B cell (primary cell): ENCODE data around the gene BCS1L. TPM values are rescaled to one million over a fixed set of nuclear protein-coding genes. Genes with fewer than 3 reads are reported as not detected.

Experiments used
- ATAC-seq: fragments of 200-7000 bp; cut with Tn5 transposase; one replicate; pipeline ENCODE4 v1.10.0; 2021; ENCODE audit warnings: low read depth, mild to moderate bottlenecking, moderate number of reproducible peaks, moderate library complexity
- CTCF ChIA-PET: fragments of 350-600 bp; sonication (Branson Sonifier 250); formaldehyde crosslinking; loops from one replicate; lab custom pipeline; 2021; ENCODE audit warnings: antibody characterized with exemption, inconsistent platforms; lab: Charles Lee
- POLR2A ChIA-PET: fragments of 350-600 bp; sonication (Branson Sonifier 250); formaldehyde crosslinking; loops from one replicate; lab custom pipeline; 2021; ENCODE audit warnings: antibody characterized with exemption; lab: Charles Lee
- DNase-seq: peaks from one replicate; pipeline ENCODE4 v3.0.0; 2013
- H2AFZ ChIP-seq: 2 replicates; pipeline ENCODE4 v1.6.1; 2012; ENCODE audit warnings: mild to moderate bottlenecking, low read depth, low read length; ENCODE audit not compliant: insufficient read depth, poor library complexity, severe bottlenecking
- H3K27ac ChIP-seq, 2 donors: 1 replicate in 1 of 2; 2 replicates in 1 of 2; pipeline ENCODE4 v1.5.1; 2012 to 2013; ENCODE audit warnings: low read length in 2 of 2, mild to moderate bottlenecking in 2 of 2, moderate library complexity in 1 of 2
- H3K27me3 ChIP-seq, 4 experiments: fragments of 200-600 bp in 1 of 4; sonication (generic) in 1 of 4; replicated peaks in 1 of 4; 1 replicate in 2 of 4; 2 replicates in 2 of 4; pipeline versions ENCODE4 v1.6.1 to v1.7.0; 2013 to 2016; ENCODE audit warnings: low read length in 3 of 4, mild to moderate bottlenecking in 2 of 4, mixed read lengths in 1 of 4, moderate library complexity in 1 of 4; ENCODE audit not compliant: insufficient read depth in 4 of 4, control insufficient read depth in 3 of 4; ENCODE audit errors: control extremely low read depth in 1 of 4
- H3K36me3 ChIP-seq, 2 experiments: replicated peaks in 1 of 2; 1 replicate in 1 of 2; 2 replicates in 1 of 2; pipeline versions ENCODE4 v1.6.1 to v1.7.1; 2013; ENCODE audit warnings: low read length in 1 of 2; ENCODE audit not compliant: insufficient read depth in 2 of 2, control insufficient read depth in 1 of 2; ENCODE audit errors: control extremely low read depth in 1 of 2, extremely low read depth in 1 of 2
- H3K4me1 ChIP-seq, 2 donors: fragments of 200-600 bp in 1 of 2; sonication (generic) in 1 of 2; 1 replicate in 1 of 2; 2 replicates in 1 of 2; pipeline versions ENCODE4 v1.5.1 to v1.6.1; 2013 to 2017; ENCODE audit warnings: low read length in 2 of 2; ENCODE audit not compliant: control insufficient read depth in 2 of 2, insufficient read depth in 2 of 2
- H3K4me2 ChIP-seq: replicated peaks from 2 replicates; pipeline ENCODE3; 2012; ENCODE audit warnings: mild to moderate bottlenecking, low read depth, low read length; ENCODE audit not compliant: poor library complexity, severe bottlenecking
- H3K4me3 ChIP-seq, 5 experiments: fragments of 200-600 bp in 1 of 5; sonication (generic) in 1 of 5; 1 replicate in 3 of 5; 2 replicates in 2 of 5; pipeline versions ENCODE4 v1.5.1 to v1.7.0; 2011 to 2016; ENCODE audit warnings: low read length in 4 of 5, mild to moderate bottlenecking in 4 of 5, low read depth in 2 of 5, control low read depth in 1 of 5, moderate library complexity in 1 of 5; ENCODE audit not compliant: insufficient read depth in 1 of 5; ENCODE audit errors: control extremely low read depth in 1 of 5, extremely low read depth in 1 of 5
- H3K79me2 ChIP-seq: fragments of 200-600 bp; sonication (generic); one replicate; pipeline ENCODE4 v1.6.0; 2016; ENCODE audit warnings: low read length; ENCODE audit not compliant: control insufficient read depth, insufficient read depth
- H3K9ac ChIP-seq: fragments of 200-600 bp; sonication (generic); 2 replicates; pipeline ENCODE4 v1.6.1; 2017; ENCODE audit warnings: mild to moderate bottlenecking, low read length, moderate library complexity
- H3K9me3 ChIP-seq, 3 donors: one replicate each; pipeline versions ENCODE4 v1.6.1 to v1.7.1; 2013; ENCODE audit warnings: low read length in 2 of 3; ENCODE audit not compliant: control insufficient read depth in 2 of 3, insufficient read depth in 1 of 3; ENCODE audit errors: control extremely low read depth in 1 of 3
- H4K20me1 ChIP-seq: 2 replicates; pipeline ENCODE4 v1.6.0; 2012; ENCODE audit warnings: mild to moderate bottlenecking, low read length; ENCODE audit not compliant: insufficient read depth, control insufficient read depth, poor library complexity, severe bottlenecking
- H3K27ac Mint-ChIP-seq: one replicate; pipeline ENCODE4 v1.8.0; 2021; ENCODE audit warnings: mixed read lengths
- H3K27me3 Mint-ChIP-seq: one replicate; pipeline ENCODE4 v1.8.0; 2021; ENCODE audit warnings: mixed read lengths
- H3K4me1 Mint-ChIP-seq: one replicate; pipeline ENCODE4 v1.8.0; 2021; ENCODE audit warnings: mixed read lengths
- H3K4me3 Mint-ChIP-seq: one replicate; pipeline ENCODE4 v1.8.0; 2021; ENCODE audit warnings: mixed read lengths
- H3K9me3 Mint-ChIP-seq: one replicate; pipeline ENCODE4 v1.8.0; 2022; ENCODE audit warnings: mixed read lengths; ENCODE audit not compliant: insufficient read depth
- EZH2 ChIP-seq: IDR thresholded peaks from 2 replicates; pipeline ENCODE4 v1.6.1; 2012; ENCODE audit warnings: borderline replicate concordance, low read depth, mild to moderate bottlenecking, moderate library complexity, low read length; ENCODE audit not compliant: insufficient read depth, poor library complexity, severe bottlenecking
- WGBS: methylation state at CpG from one replicate; pipeline ENCODE4 v1.1.5; 2013; ENCODE audit warnings: missing lambda C conversion rate; ENCODE audit not compliant: insufficient coverage; 5-methylcytosine and 5-hydroxymethylcytosine counted together
- intact Hi-C: fragments of 100-400 bp; cut with micrococcal nuclease; formaldehyde crosslinking; loops from one replicate; pipeline ENCODE4 v1.10.0; 2022
- polyA plus RNA-seq: library from polyadenylated mRNA; depleted of rRNA; stranded (reverse); fragments of >200 nt; gene quantifications from 2 replicates; pipeline ENCODE4 v1.2.3, GENCODE V29; 2012
- total RNA-seq, 2 donors: library from RNA; stranded (reverse); fragments of 120-200 nt in 1 of 2; gene quantifications; 1 replicate in 1 of 2; 2 replicates in 1 of 2; pipeline versions ENCODE4 v1.2.3 to v1.2.4, GENCODE V29; 2013 to 2022
- TF ChIP-seq, protein P1 (sequence below): fragments of 200-600 bp; IDR thresholded peaks from one replicate; pipeline ENCODE4 v1.8.0; 2022; ENCODE audit warnings: antibody characterized with exemption, mild to moderate bottlenecking

BCS1L gene
- total and polyA plus RNA-seq, 2 donors (not counting 1 experiment from before 2014, with no cell fraction given), result 56.1 to 104 TPM

- WGBS, result no CpG with 5 or more reads among the region's 1 CpG
- no peaks in the 10 kb centered on the region for H3K9me3 Mint-ChIP-seq
- intact Hi-C loops, result no loop called here
- H3K4me1 Mint-ChIP-seq, result peaks cover 6% of the 10 kb centered on the region
- H3K27ac Mint-ChIP-seq, result no peak overlapping the region
- peaks cover 27 to 83% of the 10 kb centered on the region in 2 experiments for H3K36me3 ChIP-seq
- no peak overlapping the region for H3K4me2 ChIP-seq
- POLR2A ChIA-PET, result no interaction called here
- H3K4me3 Mint-ChIP-seq, result no peak overlapping the region
- no peaks in the 10 kb centered on the region for H3K27me3 Mint-ChIP-seq
- H3K27me3 ChIP-seq, result no peaks in the 10 kb centered on the region
- ATAC-seq, result no peak
- H3K4me3 ChIP-seq, result no peak overlapping the region
- H4K20me1 ChIP-seq, result peaks cover 12% of the 10 kb centered on the region
- H3K79me2 ChIP-seq, result peaks cover 21% of the 10 kb centered on the region
- no peak overlapping the region for H2AFZ ChIP-seq
- H3K9ac ChIP-seq, result no peak overlapping the region
- no peaks in the 10 kb centered on the region for H3K9me3 ChIP-seq
- CTCF ChIA-PET, result no interaction called here
- H3K4me1 ChIP-seq, result peaks cover 3 to 5% of the 10 kb centered on the region in 2 donors
- no peak for DNase-seq
- H3K27ac ChIP-seq, result no peak overlapping the region
- TF ChIP-seq, protein P1, sequence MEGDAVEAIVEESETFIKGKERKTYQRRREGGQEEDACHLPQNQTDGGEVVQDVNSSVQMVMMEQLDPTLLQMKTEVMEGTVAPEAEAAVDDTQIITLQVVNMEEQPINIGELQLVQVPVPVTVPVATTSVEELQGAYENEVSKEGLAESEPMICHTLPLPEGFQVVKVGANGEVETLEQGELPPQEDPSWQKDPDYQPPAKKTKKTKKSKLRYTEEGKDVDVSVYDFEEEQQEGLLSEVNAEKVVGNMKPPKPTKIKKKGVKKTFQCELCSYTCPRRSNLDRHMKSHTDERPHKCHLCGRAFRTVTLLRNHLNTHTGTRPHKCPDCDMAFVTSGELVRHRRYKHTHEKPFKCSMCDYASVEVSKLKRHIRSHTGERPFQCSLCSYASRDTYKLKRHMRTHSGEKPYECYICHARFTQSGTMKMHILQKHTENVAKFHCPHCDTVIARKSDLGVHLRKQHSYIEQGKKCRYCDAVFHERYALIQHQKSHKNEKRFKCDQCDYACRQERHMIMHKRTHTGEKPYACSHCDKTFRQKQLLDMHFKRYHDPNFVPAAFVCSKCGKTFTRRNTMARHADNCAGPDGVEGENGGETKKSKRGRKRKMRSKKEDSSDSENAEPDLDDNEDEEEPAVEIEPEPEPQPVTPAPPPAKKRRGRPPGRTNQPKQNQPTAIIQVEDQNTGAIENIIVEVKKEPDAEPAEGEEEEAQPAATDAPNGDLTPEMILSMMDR, result no peak
- no peak for TF ChIP-seq EZH2
These were observed 14.4 kb upstream of the BCS1L start for GRCh38 chr2:218645126-218645525.

DNA sequence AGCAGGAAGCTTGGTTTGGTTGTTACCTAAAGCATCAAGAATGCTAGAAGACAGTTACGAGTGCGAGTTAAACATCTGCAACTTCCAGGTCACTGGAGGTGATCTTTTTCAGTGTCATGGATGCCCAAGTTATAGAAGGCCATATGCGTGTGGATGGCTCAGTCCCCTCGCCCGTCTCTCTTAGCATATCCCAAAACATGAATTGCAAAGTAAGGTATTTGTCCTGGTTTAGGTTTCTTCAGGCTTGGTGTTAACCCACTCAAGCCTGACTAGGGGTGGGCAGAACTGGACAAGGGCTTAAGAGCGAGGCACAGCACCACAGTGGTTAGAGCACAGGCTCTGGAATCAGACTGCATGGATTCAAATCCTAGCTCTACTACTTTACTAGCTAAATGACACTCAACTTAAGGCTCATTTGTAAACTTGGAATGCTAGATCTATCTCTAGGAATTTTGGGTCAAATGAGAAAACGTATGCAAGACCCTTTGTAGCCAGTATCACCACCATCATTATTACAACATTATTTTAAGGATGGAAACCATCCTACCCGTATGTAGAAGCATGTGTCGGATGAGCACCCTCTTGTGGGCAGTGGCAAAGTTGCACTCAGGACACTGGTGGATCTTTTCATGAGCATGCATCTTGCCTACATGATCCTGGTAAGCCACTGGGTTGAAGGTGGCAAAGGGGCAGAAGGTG lies 11.2 kb upstream of the BCS1L start:
- H3K9me3 Mint-ChIP-seq, result no peaks in the 10 kb centered on the region

More for the DNA sequence above, 11.2 kb upstream of the BCS1L start:
- peaks cover 3 to 5% of the 10 kb centered on the region in 2 donors for H3K4me1 ChIP-seq
- H3K9me3 ChIP-seq, result no peaks in the 10 kb centered on the region
- peaks cover 29 to 84% of the 10 kb centered on the region in 2 experiments for H3K36me3 ChIP-seq
- peaks cover 12% of the 10 kb centered on the region for H4K20me1 ChIP-seq
- no peak overlapping the region for H3K4me3 Mint-ChIP-seq
- intact Hi-C loops, result loop anchor here (1.0 kb wide), 1 partner anchor 242 kb away; no protein-coding TSS in a partner anchor
- TF ChIP-seq EZH2, result no peak
- TF ChIP-seq, protein P1, result peak; percentile 83
- CTCF ChIA-PET, result interaction anchor here (1.0 to 4.4 kb wide), 10 partner anchors 8 to 346 kb away, joined by 3 to 39 read pairs (median 3); partner anchors contain the start of genes BCS1L and ZNF142
- H3K27me3 ChIP-seq, result no peaks in the 10 kb centered on the region
- no peak overlapping the region for H2AFZ ChIP-seq
- peaks cover 21% of the 10 kb centered on the region for H3K79me2 ChIP-seq
- POLR2A ChIA-PET, result no interaction called here
- no peaks in the 10 kb centered on the region for H3K27me3 Mint-ChIP-seq
- H3K27ac ChIP-seq, result peak overlapping the region in 1 of 2 donors; percentile 36
- 65% methylated on average over 5 of the region's 9 CpGs for WGBS
- no peak overlapping the region for H3K4me2 ChIP-seq
- ATAC-seq, result peak; percentile 78
- H3K4me3 ChIP-seq, result no peak overlapping the region
- peaks cover 6% of the 10 kb centered on the region for H3K4me1 Mint-ChIP-seq
- no peak overlapping the region for H3K9ac ChIP-seq
- peak overlapping the region; percentile 4 for H3K27ac Mint-ChIP-seq
- peak; percentile 65 for DNase-seq
